ENCODE results near the gene EHD4.

EHD4 gene

GRCh38 chr15:41925086-41925608 is 47.2 kb downstream of the EHD4 start:
- H3K4me1 ChIP-seq (ENCODE audit: control insufficient read depth, insufficient read depth, low read length), result no peaks in the 10 kb centered on the region
- H3K4me3 ChIP-seq (ENCODE audit: low read depth, low read length), result no peak overlapping the region
- no peaks in the 10 kb centered on the region for H3K27me3 ChIP-seq (ENCODE audit: control insufficient read depth, insufficient read depth, low read length)
- no peak overlapping the region for H3K9ac ChIP-seq (ENCODE audit: low read depth, low read length)
- H3K27ac ChIP-seq (ENCODE audit: low read depth, low read length), result no peak overlapping the region
- no peaks in the 10 kb centered on the region for H3K9me3 ChIP-seq (ENCODE audit: control insufficient read depth, insufficient read depth, low read length)
- H3K36me3 ChIP-seq (ENCODE audit: control insufficient read depth, insufficient read depth, low read length), result peaks cover 24% of the 10 kb centered on the region

GRCh38 chr15:41923401-41923997 is 48.9 kb downstream of the EHD4 start:
- no peak overlapping the region for H3K27ac ChIP-seq (ENCODE audit: low read depth, low read length)
- H3K36me3 ChIP-seq (ENCODE audit: control insufficient read depth, insufficient read depth, low read length), result peaks cover 33% of the 10 kb centered on the region
- no peak overlapping the region for H3K4me3 ChIP-seq (ENCODE audit: low read depth, low read length)
- no peaks in the 10 kb centered on the region for H3K9me3 ChIP-seq (ENCODE audit: control insufficient read depth, insufficient read depth, low read length)
- no peak overlapping the region for H3K9ac ChIP-seq (ENCODE audit: low read depth, low read length)
- H3K27me3 ChIP-seq (ENCODE audit: control insufficient read depth, insufficient read depth, low read length), result no peaks in the 10 kb centered on the region
- H3K4me1 ChIP-seq (ENCODE audit: control insufficient read depth, insufficient read depth, low read length), result no peaks in the 10 kb centered on the region

GRCh38 chr15:41922353-41922752 is 50.0 kb downstream of the EHD4 start:
- no peak overlapping the region for H3K27ac ChIP-seq (ENCODE audit: low read depth, low read length)
- H3K9ac ChIP-seq (ENCODE audit: low read depth, low read length), result no peak overlapping the region
- H3K4me3 ChIP-seq (ENCODE audit: low read depth, low read length), result no peak overlapping the region
- H3K4me1 ChIP-seq (ENCODE audit: control insufficient read depth, insufficient read depth, low read length), result no peaks in the 10 kb centered on the region
- H3K27me3 ChIP-seq (ENCODE audit: control insufficient read depth, insufficient read depth, low read length), result no peaks in the 10 kb centered on the region
- H3K36me3 ChIP-seq (ENCODE audit: control insufficient read depth, insufficient read depth, low read length), result peaks cover 43% of the 10 kb centered on the region
- no peaks in the 10 kb centered on the region for H3K9me3 ChIP-seq (ENCODE audit: control insufficient read depth, insufficient read depth, low read length)

- H3K27ac ChIP-seq (ENCODE audit: low read depth, low read length), result no peak overlapping the region
- H3K4me1 ChIP-seq (ENCODE audit: control insufficient read depth, insufficient read depth, low read length), result no peaks in the 10 kb centered on the region
- H3K9me3 ChIP-seq (ENCODE audit: control insufficient read depth, insufficient read depth, low read length), result no peaks in the 10 kb centered on the region
- H3K4me3 ChIP-seq (ENCODE audit: low read depth, low read length), result no peak overlapping the region
- H3K36me3 ChIP-seq (ENCODE audit: control insufficient read depth, insufficient read depth, low read length), result peaks cover 44% of the 10 kb centered on the region
- H3K27me3 ChIP-seq (ENCODE audit: control insufficient read depth, insufficient read depth, low read length), result no peaks in the 10 kb centered on the region
- no peak overlapping the region for H3K9ac ChIP-seq (ENCODE audit: low read depth, low read length)
These were observed 50.7 kb downstream of the EHD4 start for GRCh38 chr15:41921639-41922038.

GRCh38 chr15:41921167-41921566 is 51.2 kb downstream of the EHD4 start:
- H3K9ac ChIP-seq (ENCODE audit: low read depth, low read length), result no peak overlapping the region
- no peaks in the 10 kb centered on the region for H3K9me3 ChIP-seq (ENCODE audit: control insufficient read depth, insufficient read depth, low read length)
- no peaks in the 10 kb centered on the region for H3K4me1 ChIP-seq (ENCODE audit: control insufficient read depth, insufficient read depth, low read length)
- H3K36me3 ChIP-seq (ENCODE audit: control insufficient read depth, insufficient read depth, low read length), result peaks cover 49% of the 10 kb centered on the region
- no peak overlapping the region for H3K27ac ChIP-seq (ENCODE audit: low read depth, low read length)
- no peaks in the 10 kb centered on the region for H3K27me3 ChIP-seq (ENCODE audit: control insufficient read depth, insufficient read depth, low read length)
- H3K4me3 ChIP-seq (ENCODE audit: low read depth, low read length), result no peak overlapping the region

GRCh38 chr15:41919954-41920538 is 52.3 kb downstream of the EHD4 start:
- no peak overlapping the region for H3K9ac ChIP-seq (ENCODE audit: low read depth, low read length)
- no peak overlapping the region for H3K27ac ChIP-seq (ENCODE audit: low read depth, low read length)
- H3K27me3 ChIP-seq (ENCODE audit: control insufficient read depth, insufficient read depth, low read length), result no peaks in the 10 kb centered on the region
- no peak overlapping the region for H3K4me3 ChIP-seq (ENCODE audit: low read depth, low read length)
- no peaks in the 10 kb centered on the region for H3K4me1 ChIP-seq (ENCODE audit: control insufficient read depth, insufficient read depth, low read length)
- H3K9me3 ChIP-seq (ENCODE audit: control insufficient read depth, insufficient read depth, low read length), result no peaks in the 10 kb centered on the region
- H3K36me3 ChIP-seq (ENCODE audit: control insufficient read depth, insufficient read depth, low read length), result peaks cover 51% of the 10 kb centered on the region

- Histone ChIP-seq H3K9ac (ENCODE audit: low read depth, low read length) (no peak overlapping the region), H3K36me3 (ENCODE audit: control insufficient read depth, insufficient read depth, low read length) (peaks cover 47% of the 10 kb centered on the region), H3K4me1 (ENCODE audit: control insufficient read depth, insufficient read depth, low read length) (no peaks in the 10 kb centered on the region), H3K27me3 (ENCODE audit: control insufficient read depth, insufficient read depth, low read length) (no peaks in the 10 kb centered on the region), H3K4me3 (ENCODE audit: low read depth, low read length) (no peak overlapping the region), H3K27ac (ENCODE audit: low read depth, low read length) (no peak overlapping the region), H3K9me3 (ENCODE audit: control insufficient read depth, insufficient read depth, low read length) (no peaks in the 10 kb centered on the region)
These were observed 53.0 kb downstream of the EHD4 start for GRCh38 chr15:41919201-41919820.

- H3K9ac ChIP-seq (ENCODE audit: low read depth, low read length), result no peak overlapping the region
- peaks cover 49% of the 10 kb centered on the region for H3K36me3 ChIP-seq (ENCODE audit: control insufficient read depth, insufficient read depth, low read length)
- H3K4me1 ChIP-seq (ENCODE audit: control insufficient read depth, insufficient read depth, low read length), result no peaks in the 10 kb centered on the region
- no peaks in the 10 kb centered on the region for H3K9me3 ChIP-seq (ENCODE audit: control insufficient read depth, insufficient read depth, low read length)
- H3K27ac ChIP-seq (ENCODE audit: low read depth, low read length), result no peak overlapping the region
- H3K27me3 ChIP-seq (ENCODE audit: control insufficient read depth, insufficient read depth, low read length), result no peaks in the 10 kb centered on the region
- no peak overlapping the region for H3K4me3 ChIP-seq (ENCODE audit: low read depth, low read length)
These were observed 53.7 kb downstream of the EHD4 start for GRCh38 chr15:41918506-41919126.

- no peaks in the 10 kb centered on the region for H3K9me3 ChIP-seq (ENCODE audit: control insufficient read depth, insufficient read depth, low read length)
- H3K9ac ChIP-seq (ENCODE audit: low read depth, low read length), result no peak overlapping the region
- H3K36me3 ChIP-seq (ENCODE audit: control insufficient read depth, insufficient read depth, low read length), result peaks cover 57% of the 10 kb centered on the region
These were observed 54.5 kb downstream of the EHD4 start for GRCh38 chr15:41917767-41918430.

GRCh38 chr15:41915255-41915994 is 56.9 kb downstream of the EHD4 start:
- H3K9ac ChIP-seq (ENCODE audit: low read depth, low read length), result no peak overlapping the region
- no peaks in the 10 kb centered on the region for H3K4me1 ChIP-seq (ENCODE audit: control insufficient read depth, insufficient read depth, low read length)
- H3K27ac ChIP-seq (ENCODE audit: low read depth, low read length), result no peak overlapping the region
- H3K9me3 ChIP-seq (ENCODE audit: control insufficient read depth, insufficient read depth, low read length), result no peaks in the 10 kb centered on the region
- peaks cover 60% of the 10 kb centered on the region for H3K36me3 ChIP-seq (ENCODE audit: control insufficient read depth, insufficient read depth, low read length)
- H3K4me3 ChIP-seq (ENCODE audit: low read depth, low read length), result no peak overlapping the region
- no peaks in the 10 kb centered on the region for H3K27me3 ChIP-seq (ENCODE audit: control insufficient read depth, insufficient read depth, low read length)

More at GRCh38 chr15:41917767-41918430, 54.5 kb downstream of the EHD4 start:
- Histone ChIP-seq H3K27ac (ENCODE audit: low read depth, low read length) (no peak overlapping the region), H3K4me3 (ENCODE audit: low read depth, low read length) (no peak overlapping the region), H3K27me3 (ENCODE audit: control insufficient read depth, insufficient read depth, low read length) (no peaks in the 10 kb centered on the region), H3K4me1 (ENCODE audit: control insufficient read depth, insufficient read depth, low read length) (no peaks in the 10 kb centered on the region)
